ENCODE measurements around the gene BIRC3.

The BIRC3 gene

GRCh38 chr11:102378818-102379217 lies 61.5 kb downstream of the BIRC3 start:
- no peak for DNase-seq

- DNase-seq = no peak
Observed at GRCh38 chr11:102382384-102382783, 65.1 kb downstream of the BIRC3 start.

GRCh38 chr11:102383839-102384238 lies 66.6 kb downstream of the BIRC3 start:
- DNase-seq = no peak

GRCh38 chr11:102384419-102385079 lies 67.3 kb downstream of the BIRC3 start:
- DNase-seq = no peak

GRCh38 chr11:102385085-102386007 lies 68.1 kb downstream of the BIRC3 start:
- DNase-seq = no peak

- no peak for DNase-seq
Observed at GRCh38 chr11:102386136-102386734, 69.0 kb downstream of the BIRC3 start.

GRCh38 chr11:102387043-102387781 lies 69.9 kb downstream of the BIRC3 start:
- no peak for DNase-seq

All from SHP77 treated with DMSO at 0.1 percent for 48 hours (cell line).